Esophagus squamous epithelium (tissue), 4 donors: ENCODE measurements around the gene GOSR1.

ENCODE experiments used
- CTCF ChIP-seq, 6 experiments: fragments of 450-650 bp in 4 of 6; fragments of 200-600 bp in 2 of 6; sonication (generic) in 2 of 6; IDR thresholded peaks; one replicate each; pipeline ENCODE4 v1.5.1; 2016 to 2019; ENCODE audit warnings: antibody characterized with exemption in 6 of 6, mild to moderate bottlenecking in 4 of 6, moderate library complexity in 4 of 6
- POLR2A ChIP-seq, 4 donors: fragments of 450-650 bp; IDR thresholded peaks; one replicate each; pipeline ENCODE4 v1.6.1; 2017; ENCODE audit warnings: antibody characterized with exemption in 4 of 4, mild to moderate bottlenecking in 4 of 4, moderate library complexity in 3 of 4

- no peak for TF ChIP-seq CTCF (IDR thresholded peaks at IDR 0.05)
- TF ChIP-seq POLR2A (IDR thresholded peaks at IDR 0.05) = no peak
Measured at GRCh38 chr17:30534298-30534697, 57.1 kb downstream of the GOSR1 start.
